ENCODE results near the gene PSMD9. TPM values are rescaled to one million over a fixed set of nuclear protein-coding genes. Genes with fewer than 3 reads are reported as not detected.

Gene PSMD9
- total RNA-seq, 1 experiment from 2014 or later = 36.2 TPM

DNA sequence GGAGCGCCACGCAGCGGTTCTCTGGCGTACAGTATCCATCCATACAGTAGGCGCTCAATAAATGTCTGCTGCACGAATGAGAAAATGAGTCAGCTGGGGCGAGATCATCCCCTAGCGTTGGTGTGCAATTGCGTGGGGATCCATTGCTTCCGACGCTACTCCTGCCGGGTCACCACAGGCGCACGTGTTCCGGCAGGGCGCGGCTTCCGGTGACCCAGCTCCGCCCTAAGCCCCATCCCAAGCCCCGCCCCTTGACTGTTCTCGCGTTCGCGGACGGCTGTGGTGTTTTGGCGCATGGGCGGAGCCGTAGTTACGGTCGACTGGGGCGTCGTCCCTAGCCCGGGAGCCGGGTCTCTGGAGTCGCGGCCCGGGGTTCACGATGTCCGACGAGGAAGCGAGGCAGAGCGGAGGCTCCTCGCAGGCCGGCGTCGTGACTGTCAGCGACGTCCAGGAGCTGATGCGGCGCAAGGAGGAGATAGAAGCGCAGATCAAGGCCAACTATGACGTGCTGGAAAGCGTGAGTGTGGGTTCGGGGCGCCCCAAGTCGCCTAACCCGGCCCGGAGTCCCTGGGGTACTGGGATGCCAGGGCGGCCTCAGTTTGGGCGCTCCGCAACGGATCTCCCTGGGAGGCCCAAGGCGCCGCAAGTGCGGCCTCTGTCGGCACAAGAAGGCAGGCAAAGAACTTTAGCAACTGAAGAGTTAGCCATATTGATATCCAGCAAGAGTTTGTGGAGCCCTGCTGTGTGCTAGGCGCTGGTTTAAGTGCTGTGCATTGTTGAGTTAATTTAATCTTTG lies at the start of gene PSMD9 (continued):
- TF ChIP-seq SOX15 (CRISPR knock-in tag; IDR thresholded peaks at IDR 0.05) = no peak
- TF ChIP-seq NR2C2 (CRISPR knock-in tag; IDR thresholded peaks at IDR 0.05) = peak; percentile 91
- no peak for TF ChIP-seq ZNF317 (CRISPR knock-in tag; IDR thresholded peaks at IDR 0.05; ENCODE audit: borderline replicate concordance, low read depth)
- peak; percentile 92 for TF ChIP-seq GABPB1 (CRISPR knock-in tag; IDR thresholded peaks at IDR 0.05)
- no peak for TF ChIP-seq ZNF219 (CRISPR knock-in tag; IDR thresholded peaks at IDR 0.05; ENCODE audit: borderline replicate concordance)
- TF ChIP-seq, protein P1, sequence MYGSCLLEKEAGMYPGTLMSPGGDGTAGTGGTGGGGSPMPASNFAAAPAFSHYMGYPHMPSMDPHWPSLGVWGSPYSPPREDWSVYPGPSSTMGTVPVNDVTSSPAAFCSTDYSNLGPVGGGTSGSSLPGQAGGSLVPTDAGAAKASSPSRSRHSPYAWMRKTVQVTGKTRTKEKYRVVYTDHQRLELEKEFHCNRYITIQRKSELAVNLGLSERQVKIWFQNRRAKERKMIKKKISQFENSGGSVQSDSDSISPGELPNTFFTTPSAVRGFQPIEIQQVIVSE (CRISPR knock-in tag; IDR thresholded peaks at IDR 0.05; ENCODE audit: borderline replicate concordance) = no peak
- TF ChIP-seq, protein P2, sequence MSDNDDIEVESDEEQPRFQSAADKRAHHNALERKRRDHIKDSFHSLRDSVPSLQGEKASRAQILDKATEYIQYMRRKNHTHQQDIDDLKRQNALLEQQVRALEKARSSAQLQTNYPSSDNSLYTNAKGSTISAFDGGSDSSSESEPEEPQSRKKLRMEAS (CRISPR knock-in tag; IDR thresholded peaks at IDR 0.05) = peak; percentile 99
- no peak for TF ChIP-seq FOXJ3 (CRISPR knock-in tag; IDR thresholded peaks at IDR 0.05; ENCODE audit: borderline replicate concordance)
- TF ChIP-seq RORB (CRISPR knock-in tag; IDR thresholded peaks at IDR 0.05) = no peak
- TF ChIP-seq, protein P3, sequence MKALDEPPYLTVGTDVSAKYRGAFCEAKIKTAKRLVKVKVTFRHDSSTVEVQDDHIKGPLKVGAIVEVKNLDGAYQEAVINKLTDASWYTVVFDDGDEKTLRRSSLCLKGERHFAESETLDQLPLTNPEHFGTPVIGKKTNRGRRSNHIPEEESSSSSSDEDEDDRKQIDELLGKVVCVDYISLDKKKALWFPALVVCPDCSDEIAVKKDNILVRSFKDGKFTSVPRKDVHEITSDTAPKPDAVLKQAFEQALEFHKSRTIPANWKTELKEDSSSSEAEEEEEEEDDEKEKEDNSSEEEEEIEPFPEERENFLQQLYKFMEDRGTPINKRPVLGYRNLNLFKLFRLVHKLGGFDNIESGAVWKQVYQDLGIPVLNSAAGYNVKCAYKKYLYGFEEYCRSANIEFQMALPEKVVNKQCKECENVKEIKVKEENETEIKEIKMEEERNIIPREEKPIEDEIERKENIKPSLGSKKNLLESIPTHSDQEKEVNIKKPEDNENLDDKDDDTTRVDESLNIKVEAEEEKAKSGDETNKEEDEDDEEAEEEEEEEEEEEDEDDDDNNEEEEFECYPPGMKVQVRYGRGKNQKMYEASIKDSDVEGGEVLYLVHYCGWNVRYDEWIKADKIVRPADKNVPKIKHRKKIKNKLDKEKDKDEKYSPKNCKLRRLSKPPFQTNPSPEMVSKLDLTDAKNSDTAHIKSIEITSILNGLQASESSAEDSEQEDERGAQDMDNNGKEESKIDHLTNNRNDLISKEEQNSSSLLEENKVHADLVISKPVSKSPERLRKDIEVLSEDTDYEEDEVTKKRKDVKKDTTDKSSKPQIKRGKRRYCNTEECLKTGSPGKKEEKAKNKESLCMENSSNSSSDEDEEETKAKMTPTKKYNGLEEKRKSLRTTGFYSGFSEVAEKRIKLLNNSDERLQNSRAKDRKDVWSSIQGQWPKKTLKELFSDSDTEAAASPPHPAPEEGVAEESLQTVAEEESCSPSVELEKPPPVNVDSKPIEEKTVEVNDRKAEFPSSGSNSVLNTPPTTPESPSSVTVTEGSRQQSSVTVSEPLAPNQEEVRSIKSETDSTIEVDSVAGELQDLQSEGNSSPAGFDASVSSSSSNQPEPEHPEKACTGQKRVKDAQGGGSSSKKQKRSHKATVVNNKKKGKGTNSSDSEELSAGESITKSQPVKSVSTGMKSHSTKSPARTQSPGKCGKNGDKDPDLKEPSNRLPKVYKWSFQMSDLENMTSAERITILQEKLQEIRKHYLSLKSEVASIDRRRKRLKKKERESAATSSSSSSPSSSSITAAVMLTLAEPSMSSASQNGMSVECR (CRISPR knock-in tag; IDR thresholded peaks at IDR 0.05; ENCODE audit: borderline replicate concordance) = peak; percentile 97
- TF ChIP-seq, protein P4, sequence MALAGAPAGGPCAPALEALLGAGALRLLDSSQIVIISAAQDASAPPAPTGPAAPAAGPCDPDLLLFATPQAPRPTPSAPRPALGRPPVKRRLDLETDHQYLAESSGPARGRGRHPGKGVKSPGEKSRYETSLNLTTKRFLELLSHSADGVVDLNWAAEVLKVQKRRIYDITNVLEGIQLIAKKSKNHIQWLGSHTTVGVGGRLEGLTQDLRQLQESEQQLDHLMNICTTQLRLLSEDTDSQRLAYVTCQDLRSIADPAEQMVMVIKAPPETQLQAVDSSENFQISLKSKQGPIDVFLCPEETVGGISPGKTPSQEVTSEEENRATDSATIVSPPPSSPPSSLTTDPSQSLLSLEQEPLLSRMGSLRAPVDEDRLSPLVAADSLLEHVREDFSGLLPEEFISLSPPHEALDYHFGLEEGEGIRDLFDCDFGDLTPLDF (CRISPR knock-in tag; IDR thresholded peaks at IDR 0.05) = no peak
- TF ChIP-seq, protein P5, sequence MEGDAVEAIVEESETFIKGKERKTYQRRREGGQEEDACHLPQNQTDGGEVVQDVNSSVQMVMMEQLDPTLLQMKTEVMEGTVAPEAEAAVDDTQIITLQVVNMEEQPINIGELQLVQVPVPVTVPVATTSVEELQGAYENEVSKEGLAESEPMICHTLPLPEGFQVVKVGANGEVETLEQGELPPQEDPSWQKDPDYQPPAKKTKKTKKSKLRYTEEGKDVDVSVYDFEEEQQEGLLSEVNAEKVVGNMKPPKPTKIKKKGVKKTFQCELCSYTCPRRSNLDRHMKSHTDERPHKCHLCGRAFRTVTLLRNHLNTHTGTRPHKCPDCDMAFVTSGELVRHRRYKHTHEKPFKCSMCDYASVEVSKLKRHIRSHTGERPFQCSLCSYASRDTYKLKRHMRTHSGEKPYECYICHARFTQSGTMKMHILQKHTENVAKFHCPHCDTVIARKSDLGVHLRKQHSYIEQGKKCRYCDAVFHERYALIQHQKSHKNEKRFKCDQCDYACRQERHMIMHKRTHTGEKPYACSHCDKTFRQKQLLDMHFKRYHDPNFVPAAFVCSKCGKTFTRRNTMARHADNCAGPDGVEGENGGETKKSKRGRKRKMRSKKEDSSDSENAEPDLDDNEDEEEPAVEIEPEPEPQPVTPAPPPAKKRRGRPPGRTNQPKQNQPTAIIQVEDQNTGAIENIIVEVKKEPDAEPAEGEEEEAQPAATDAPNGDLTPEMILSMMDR (IDR thresholded peaks at IDR 0.05) = peak; percentile 26; the same call in 1 of the 2 replicates
- TF ChIP-seq, protein P6, sequence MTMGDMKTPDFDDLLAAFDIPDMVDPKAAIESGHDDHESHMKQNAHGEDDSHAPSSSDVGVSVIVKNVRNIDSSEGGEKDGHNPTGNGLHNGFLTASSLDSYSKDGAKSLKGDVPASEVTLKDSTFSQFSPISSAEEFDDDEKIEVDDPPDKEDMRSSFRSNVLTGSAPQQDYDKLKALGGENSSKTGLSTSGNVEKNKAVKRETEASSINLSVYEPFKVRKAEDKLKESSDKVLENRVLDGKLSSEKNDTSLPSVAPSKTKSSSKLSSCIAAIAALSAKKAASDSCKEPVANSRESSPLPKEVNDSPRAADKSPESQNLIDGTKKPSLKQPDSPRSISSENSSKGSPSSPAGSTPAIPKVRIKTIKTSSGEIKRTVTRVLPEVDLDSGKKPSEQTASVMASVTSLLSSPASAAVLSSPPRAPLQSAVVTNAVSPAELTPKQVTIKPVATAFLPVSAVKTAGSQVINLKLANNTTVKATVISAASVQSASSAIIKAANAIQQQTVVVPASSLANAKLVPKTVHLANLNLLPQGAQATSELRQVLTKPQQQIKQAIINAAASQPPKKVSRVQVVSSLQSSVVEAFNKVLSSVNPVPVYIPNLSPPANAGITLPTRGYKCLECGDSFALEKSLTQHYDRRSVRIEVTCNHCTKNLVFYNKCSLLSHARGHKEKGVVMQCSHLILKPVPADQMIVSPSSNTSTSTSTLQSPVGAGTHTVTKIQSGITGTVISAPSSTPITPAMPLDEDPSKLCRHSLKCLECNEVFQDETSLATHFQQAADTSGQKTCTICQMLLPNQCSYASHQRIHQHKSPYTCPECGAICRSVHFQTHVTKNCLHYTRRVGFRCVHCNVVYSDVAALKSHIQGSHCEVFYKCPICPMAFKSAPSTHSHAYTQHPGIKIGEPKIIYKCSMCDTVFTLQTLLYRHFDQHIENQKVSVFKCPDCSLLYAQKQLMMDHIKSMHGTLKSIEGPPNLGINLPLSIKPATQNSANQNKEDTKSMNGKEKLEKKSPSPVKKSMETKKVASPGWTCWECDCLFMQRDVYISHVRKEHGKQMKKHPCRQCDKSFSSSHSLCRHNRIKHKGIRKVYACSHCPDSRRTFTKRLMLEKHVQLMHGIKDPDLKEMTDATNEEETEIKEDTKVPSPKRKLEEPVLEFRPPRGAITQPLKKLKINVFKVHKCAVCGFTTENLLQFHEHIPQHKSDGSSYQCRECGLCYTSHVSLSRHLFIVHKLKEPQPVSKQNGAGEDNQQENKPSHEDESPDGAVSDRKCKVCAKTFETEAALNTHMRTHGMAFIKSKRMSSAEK (CRISPR knock-in tag; IDR thresholded peaks at IDR 0.05; ENCODE audit: borderline replicate concordance) = 0 out of 2 replicates have a peak, but pooled peaks have one; percentile 58
- TF ChIP-seq, protein P7, sequence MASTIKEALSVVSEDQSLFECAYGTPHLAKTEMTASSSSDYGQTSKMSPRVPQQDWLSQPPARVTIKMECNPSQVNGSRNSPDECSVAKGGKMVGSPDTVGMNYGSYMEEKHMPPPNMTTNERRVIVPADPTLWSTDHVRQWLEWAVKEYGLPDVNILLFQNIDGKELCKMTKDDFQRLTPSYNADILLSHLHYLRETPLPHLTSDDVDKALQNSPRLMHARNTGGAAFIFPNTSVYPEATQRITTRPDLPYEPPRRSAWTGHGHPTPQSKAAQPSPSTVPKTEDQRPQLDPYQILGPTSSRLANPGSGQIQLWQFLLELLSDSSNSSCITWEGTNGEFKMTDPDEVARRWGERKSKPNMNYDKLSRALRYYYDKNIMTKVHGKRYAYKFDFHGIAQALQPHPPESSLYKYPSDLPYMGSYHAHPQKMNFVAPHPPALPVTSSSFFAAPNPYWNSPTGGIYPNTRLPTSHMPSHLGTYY (CRISPR knock-in tag; IDR thresholded peaks at IDR 0.05) = no peak
- no peak for TF ChIP-seq ZNF671 (CRISPR knock-in tag; IDR thresholded peaks at IDR 0.05)
- TF ChIP-seq NR1H2 (CRISPR knock-in tag; IDR thresholded peaks at IDR 0.05) = no peak
- TF ChIP-seq FOXK1 (CRISPR knock-in tag; IDR thresholded peaks at IDR 0.05) = peak; percentile 92
- no peak for TF ChIP-seq GTF2I (CRISPR knock-in tag; conservative IDR thresholded peaks at IDR 0.05)
- no peak for TF ChIP-seq TCF7 (CRISPR knock-in tag; IDR thresholded peaks at IDR 0.05; ENCODE audit: low read depth)
- peak; percentile 35; the same call in 1 of the 2 replicates for TF ChIP-seq KAT7 (CRISPR knock-in tag; IDR thresholded peaks at IDR 0.05; ENCODE audit: borderline replicate concordance)
- TF ChIP-seq, protein P8, sequence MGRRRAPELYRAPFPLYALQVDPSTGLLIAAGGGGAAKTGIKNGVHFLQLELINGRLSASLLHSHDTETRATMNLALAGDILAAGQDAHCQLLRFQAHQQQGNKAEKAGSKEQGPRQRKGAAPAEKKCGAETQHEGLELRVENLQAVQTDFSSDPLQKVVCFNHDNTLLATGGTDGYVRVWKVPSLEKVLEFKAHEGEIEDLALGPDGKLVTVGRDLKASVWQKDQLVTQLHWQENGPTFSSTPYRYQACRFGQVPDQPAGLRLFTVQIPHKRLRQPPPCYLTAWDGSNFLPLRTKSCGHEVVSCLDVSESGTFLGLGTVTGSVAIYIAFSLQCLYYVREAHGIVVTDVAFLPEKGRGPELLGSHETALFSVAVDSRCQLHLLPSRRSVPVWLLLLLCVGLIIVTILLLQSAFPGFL (CRISPR knock-in tag; IDR thresholded peaks at IDR 0.05; ENCODE audit: borderline replicate concordance) = peak; percentile 74
- TF ChIP-seq IRF2 (CRISPR knock-in tag; IDR thresholded peaks at IDR 0.05; ENCODE audit: borderline replicate concordance, low read depth) = no peak
- peak; percentile 73 for TF ChIP-seq TP53 (CRISPR knock-in tag; IDR thresholded peaks at IDR 0.05)
- TF ChIP-seq ZNF423 (CRISPR knock-in tag; IDR thresholded peaks at IDR 0.05) = peak; percentile 39

Data from WTC11 (cell line).